Suprapubic skin (tissue), 3 donors: ENCODE results near the gene RMDN2.

ENCODE experiments used
- CTCF ChIP-seq, 2 donors: fragments of 200-600 bp in 1 of 2; fragments of 450-650 bp in 1 of 2; sonication (generic) in 1 of 2; IDR thresholded peaks; one replicate each; pipeline ENCODE4 v1.5.1; 2016 to 2019; ENCODE audit warnings: antibody characterized with exemption in 2 of 2, mild to moderate bottlenecking in 1 of 2, moderate library complexity in 1 of 2
- POLR2A ChIP-seq, 2 donors: fragments of 450-650 bp; IDR thresholded peaks; one replicate each; pipeline ENCODE4 v1.6.1; 2017; ENCODE audit warnings: antibody characterized with exemption in 2 of 2, mild to moderate bottlenecking in 2 of 2, moderate library complexity in 2 of 2

- TF ChIP-seq CTCF (IDR thresholded peaks at IDR 0.05) (no peak), POLR2A (IDR thresholded peaks at IDR 0.05) (no peak)
Measured at GRCh38 chr2:37982847-37983246, 57.8 kb downstream of the RMDN2 start.
